GM12878 (cell line): ENCODE results near the gene ZNF646. TPM values are rescaled to one million over a fixed set of nuclear protein-coding genes. Genes with fewer than 3 reads are reported as not detected.

ENCODE experiments used
- BCLAF1 ChIP-seq: fragments of 450-650 bp; IDR thresholded peaks from 2 replicates; pipeline ENCODE4 v1.6.1; 2017; ENCODE audit warnings: antibody characterized with exemption, mild to moderate bottlenecking, moderate library complexity
- CEBPB ChIP-seq, 2 experiments: fragments of 150-350 bp in 1 of 2; IDR thresholded peaks; 2 replicates each; pipeline ENCODE4 v1.6.1; 2012 to 2014; ENCODE audit warnings: low read depth in 2 of 2, low read length in 2 of 2, borderline replicate concordance in 1 of 2, inconsistent platforms in 1 of 2
- CHD4 ChIP-seq: fragments of 200-600 bp; sonication (generic); IDR thresholded peaks from 2 replicates; pipeline ENCODE4 v1.6.1; 2016; ENCODE audit warnings: mild to moderate bottlenecking
- EP300 ChIP-seq, 2 experiments: fragments of 150-350 bp in 1 of 2; IDR thresholded peaks; 2 replicates each; pipeline ENCODE4 v1.6.1; 2011 to 2012; ENCODE audit warnings: low read depth in 2 of 2, low read length in 2 of 2, borderline replicate concordance in 1 of 2, improper control_type of control experiment in 1 of 2, inconsistent platforms in 1 of 2; ENCODE audit not compliant: control insufficient read depth in 1 of 2
- FOS ChIP-seq: IDR thresholded peaks from 3 replicates; pipeline ENCODE4 v1.6.1; 2011; ENCODE audit warnings: borderline replicate concordance; ENCODE audit not compliant: insufficient read length; ENCODE audit errors: extremely low read depth
- FOXK2 ChIP-seq: fragments of 450-650 bp; IDR thresholded peaks from 2 replicates; pipeline ENCODE4 v1.6.1; 2017; ENCODE audit warnings: mild to moderate bottlenecking, moderate library complexity
- MEF2B ChIP-seq: fragments of 450-650 bp; IDR thresholded peaks from 2 replicates; pipeline ENCODE4 v1.6.1; 2018; ENCODE audit warnings: mild to moderate bottlenecking, moderate library complexity; ENCODE audit not compliant: partially characterized antibody, poor library complexity, severe bottlenecking
- MLLT1 ChIP-seq: fragments of 450-650 bp; IDR thresholded peaks from 2 replicates; pipeline ENCODE4 v1.6.1; 2016; ENCODE audit warnings: mild to moderate bottlenecking
- NBN ChIP-seq: fragments of 450-650 bp; IDR thresholded peaks from 2 replicates; pipeline ENCODE4 v1.6.1; 2016
- PML ChIP-seq: IDR thresholded peaks from 2 replicates; pipeline ENCODE4 v1.6.1; 2012; ENCODE audit warnings: low read length, inconsistent platforms
- PRDM15 ChIP-seq: fragments of 450-650 bp; formaldehyde crosslinking; IDR thresholded peaks from 2 replicates; pipeline ENCODE4 v1.4.0; 2020; ENCODE audit warnings: mild to moderate bottlenecking, moderate library complexity
- RB1 ChIP-seq: fragments of 450-650 bp; formaldehyde crosslinking; IDR thresholded peaks from 2 replicates; pipeline ENCODE4 v1.6.1; 2017; ENCODE audit warnings: mild to moderate bottlenecking, borderline replicate concordance
- RBBP5 ChIP-seq: fragments of 200-600 bp; sonication (generic); conservative IDR thresholded peaks from 2 replicates; pipeline ENCODE4 v1.6.1; 2016
- SP1 ChIP-seq: IDR thresholded peaks from one replicate; pipeline ENCODE4 v1.6.1; 2011; ENCODE audit warnings: low read depth, low read length
- SREBF2 ChIP-seq: IDR thresholded peaks from 2 replicates; pipeline ENCODE4 v1.6.1; 2012; ENCODE audit warnings: mild to moderate bottlenecking, low read length
- TCF12 ChIP-seq: IDR thresholded peaks from 2 replicates; pipeline ENCODE4 v1.6.1; 2011; ENCODE audit warnings: low read depth, mild to moderate bottlenecking, low read length
- ZNF592 ChIP-seq: fragments of 450-650 bp; IDR thresholded peaks from 2 replicates; pipeline ENCODE4 v1.6.1; 2017; ENCODE audit warnings: mild to moderate bottlenecking, moderate library complexity
- ZSCAN29 ChIP-seq: fragments of 450-650 bp; IDR thresholded peaks from 2 replicates; pipeline ENCODE4 v1.6.1; 2017; ENCODE audit warnings: mild to moderate bottlenecking, moderate library complexity
- polyA plus RNA-seq, 11 experiments: library from polyadenylated mRNA; depleted of rRNA in 4 of 11; unstranded in 6 of 11; stranded (reverse) in 5 of 11; fragments of >200 nt; fragmentation: Nextera tagmentation in 4 of 11; fragmentation: Illumina TruSeq in 1 of 11; extraction: Ambion mirVana in 4 of 11; extraction: Trizol in 1 of 11; gene quantifications; 1 replicate in 1 of 11; 2 replicates in 10 of 11; pipeline versions ENCODE4 v1.2.1 to v1.2.3, GENCODE V29; 2011 to 2016; ENCODE audit warnings: inconsistent platforms in 2 of 11, missing spikeins in 2 of 11, low read depth in 1 of 11
- total RNA-seq, 4 experiments: library from RNA; depleted of rRNA in 3 of 4; stranded (reverse); fragments of >200 nt in 3 of 4; fragmentation: Illumina TruSeq in 1 of 4; extraction: Trizol in 1 of 4; gene quantifications; 2 replicates each; pipeline versions ENCODE4 v1.2.1 to v1.2.3, GENCODE V29; 2013 to 2021

Gene ZNF646
- total and polyA plus RNA-seq, 10 of the 15 experiments (the other 5 are each of a cell fraction or from before 2014, with no cell fraction given): 0.10 to 21.8 (median 6.4) TPM

GRCh38 chr16:31094424-31095120 lies 20.4 kb downstream of the ZNF646 start, which contains the start of gene VKORC1 (continued):
- TF ChIP-seq MEF2B: no peak
- no peak for TF ChIP-seq FOS
- TF ChIP-seq SREBF2: no peak
- TF ChIP-seq PRDM15 (CRISPR knock-in tag): no peak
- TF ChIP-seq MLLT1: no peak
- TF ChIP-seq ZNF592: no peak
- no peak; the same call in 1 of the 2 replicates for TF ChIP-seq PML
- peak; percentile 52 for TF ChIP-seq SP1
- no peak for TF ChIP-seq EP300 (IDR thresholded peaks at IDR 0.05; ENCODE audit: borderline replicate concordance in 1 of 2, control insufficient read depth in 1 of 2, low read depth in 2 of 2, low read length in 2 of 2)
- TF ChIP-seq CHD4: no peak
- no peak for TF ChIP-seq ZSCAN29
- TF ChIP-seq RBBP5: no peak
- no peak for TF ChIP-seq CEBPB (IDR thresholded peaks at IDR 0.05; ENCODE audit: borderline replicate concordance in 1 of 2, low read depth in 2 of 2, low read length in 2 of 2)
- TF ChIP-seq BCLAF1: no peak
- TF ChIP-seq TCF12: no peak
- no peak for TF ChIP-seq FOXK2
- 0 out of 2 replicates have a peak, but pooled peaks have one; percentile 53 for TF ChIP-seq NBN
- peak; percentile 18; the same call in 1 of the 2 replicates for TF ChIP-seq RB1
